Amniotic epithelial cell (primary cell): ENCODE results near the gene SH3GL2.
"Not testable (repeated sequence)": the region's sequence is repeated elsewhere in the genome, so short reads cannot be mapped to it uniquely, and the experiment has no call there.

Experiments
- DNase-seq: peaks from one replicate; pipeline ENCODE4 v3.0.0-alpha.2; 2010; ENCODE audit warnings: low read depth

Gene SH3GL2

DNA sequence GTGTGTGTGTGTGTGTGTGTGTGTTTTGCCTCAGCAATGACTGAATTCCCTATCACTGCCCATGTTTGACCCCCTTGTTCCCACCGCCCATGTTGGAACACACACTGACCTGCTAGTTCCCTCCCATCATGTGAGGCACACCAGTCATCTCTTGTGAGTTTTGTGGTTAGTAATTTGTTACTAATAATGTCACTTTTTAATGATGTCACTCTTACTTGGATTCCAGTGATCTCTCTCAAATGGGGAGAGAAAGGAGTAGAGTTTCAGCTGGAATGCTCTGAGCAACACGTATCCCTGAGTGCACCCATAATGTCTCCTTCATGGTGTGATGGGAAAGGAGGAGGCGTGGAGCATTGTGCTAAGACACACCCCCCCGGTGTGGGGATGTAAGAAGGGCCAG, 172.6 kb downstream of the SH3GL2 start:
- no peak for DNase-seq

DNA sequence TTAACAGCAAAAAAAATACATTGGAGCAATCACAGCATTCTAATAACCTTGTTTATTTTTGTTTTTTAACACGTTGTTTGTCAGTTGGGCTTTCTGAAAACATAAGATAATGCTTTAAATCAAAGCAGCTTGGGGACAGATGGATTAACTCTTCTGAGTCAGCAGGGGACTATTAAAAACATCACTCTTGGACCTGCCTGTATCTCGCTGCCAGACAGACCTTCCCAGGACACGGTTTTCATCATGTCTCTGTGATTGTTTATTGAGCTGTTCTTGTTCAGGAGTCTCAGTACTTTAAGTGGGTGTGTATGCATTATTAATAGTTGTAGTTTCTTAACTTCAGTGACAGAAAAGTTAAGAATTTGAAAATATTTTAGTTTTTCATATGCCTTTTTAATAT, 173.2 kb downstream of the SH3GL2 start:
- no peak for DNase-seq

DNA sequence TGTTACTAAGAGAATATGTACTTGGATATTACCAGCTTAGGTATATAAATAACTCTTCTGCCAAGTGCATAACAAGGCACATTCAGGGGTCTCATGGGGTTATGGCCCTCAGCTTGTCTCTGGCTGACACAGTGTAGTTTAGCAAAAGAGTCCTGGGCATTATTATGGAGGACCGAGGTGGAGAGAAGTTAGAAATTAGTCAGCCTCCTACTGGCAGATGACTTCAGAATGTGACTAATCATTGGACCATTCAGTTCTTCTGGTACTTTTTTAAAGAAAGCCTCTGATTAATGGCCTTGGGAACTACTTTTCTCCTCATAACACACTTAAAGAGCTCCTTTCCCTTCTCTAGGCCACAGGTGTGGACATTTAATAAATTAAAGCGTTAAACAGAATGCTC, 178.9 kb downstream of the SH3GL2 start:
- DNase-seq: no peak

DNA sequence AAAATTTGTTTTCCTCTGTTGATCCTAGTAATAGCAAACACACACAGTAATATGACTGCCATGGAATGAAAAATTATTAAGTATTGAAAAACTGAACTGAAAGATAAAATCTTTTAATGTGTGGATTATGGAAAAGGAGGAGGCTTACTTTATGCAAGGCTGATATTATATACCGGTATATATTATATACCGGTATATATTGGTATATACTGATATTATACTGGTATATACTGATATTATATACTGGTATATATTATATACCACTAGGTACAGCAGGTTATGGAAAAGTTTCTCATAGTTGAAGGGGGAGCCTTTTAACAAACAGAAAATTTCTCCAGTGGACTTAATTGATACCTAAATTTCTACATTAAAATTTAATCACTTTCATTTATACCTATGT, 181.4 kb downstream of the SH3GL2 start:
- DNase-seq: no peak

DNA sequence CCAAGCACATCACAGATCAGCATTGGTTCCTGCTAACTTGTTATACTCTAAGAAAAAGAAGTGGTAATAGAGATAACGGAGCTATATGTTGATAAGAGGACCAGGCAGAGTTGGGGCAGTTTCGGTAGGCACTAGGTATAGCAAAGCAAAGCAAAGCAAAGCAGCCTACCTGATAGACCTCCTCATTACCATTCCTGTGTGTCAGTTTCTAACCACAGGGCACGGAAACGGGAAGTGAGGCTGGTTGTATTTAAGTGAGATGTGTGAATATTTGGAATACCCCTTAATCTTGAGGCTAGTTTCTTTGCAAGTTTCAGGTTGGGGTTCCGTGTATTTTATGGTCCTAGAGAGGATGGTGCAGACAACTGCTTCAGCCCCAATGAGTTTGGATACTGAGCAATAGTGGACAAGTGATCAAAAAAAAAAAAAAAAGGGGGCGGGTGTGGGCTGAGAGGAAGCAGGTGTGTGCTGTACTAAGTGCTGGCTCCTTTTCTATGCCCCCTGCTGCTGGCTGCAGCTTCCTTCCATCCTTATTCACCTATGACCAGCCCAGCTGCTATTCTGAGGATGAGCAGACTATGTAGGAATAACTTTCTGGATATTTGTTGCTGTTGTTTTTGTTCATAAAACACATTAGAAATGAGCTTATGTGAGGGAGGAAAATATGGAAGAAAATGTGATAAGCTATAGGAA, 183.3 kb downstream of the SH3GL2 start:
- DNase-seq: no peak

DNA sequence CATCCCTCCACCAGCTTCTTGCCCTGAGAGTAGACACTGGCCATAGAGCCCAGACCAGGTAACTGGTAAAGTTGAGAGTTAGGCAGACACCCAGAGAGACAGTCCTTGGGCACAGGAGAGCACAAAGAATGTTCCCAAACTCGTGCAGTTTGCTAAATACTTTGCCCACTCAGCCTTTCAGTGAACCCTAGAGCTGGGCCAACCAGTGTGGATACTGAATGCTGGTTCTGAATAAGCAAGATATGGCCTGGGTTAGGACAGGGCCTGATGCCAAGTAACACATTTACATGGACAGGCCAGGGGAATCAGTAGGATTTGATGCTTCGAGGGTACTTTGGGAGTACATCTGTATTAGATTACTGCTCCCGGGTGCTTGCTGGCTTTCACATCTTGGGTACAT, 185.4 kb downstream of the SH3GL2 start:
- no peak for DNase-seq

DNA sequence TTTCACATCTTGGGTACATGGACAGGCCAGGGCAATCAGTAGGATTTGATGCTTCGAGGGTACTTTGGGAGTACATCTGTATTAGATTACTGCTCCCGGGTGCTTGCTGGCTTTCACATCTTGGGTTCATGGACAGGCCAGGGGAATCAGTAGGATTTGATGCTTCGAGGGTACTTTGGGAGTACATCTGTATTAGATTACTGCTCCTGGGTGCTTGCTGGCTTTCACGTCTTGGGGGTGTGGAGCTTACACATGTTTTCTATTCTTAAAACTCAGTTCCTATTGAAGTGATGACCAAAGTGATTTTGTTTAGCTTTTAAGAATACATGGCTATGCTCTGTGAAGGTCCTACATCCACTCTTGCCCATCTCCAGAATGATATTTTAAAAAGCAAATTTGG, 186.3 kb downstream of the SH3GL2 start:
- not testable (repeated sequence) for DNase-seq

DNA sequence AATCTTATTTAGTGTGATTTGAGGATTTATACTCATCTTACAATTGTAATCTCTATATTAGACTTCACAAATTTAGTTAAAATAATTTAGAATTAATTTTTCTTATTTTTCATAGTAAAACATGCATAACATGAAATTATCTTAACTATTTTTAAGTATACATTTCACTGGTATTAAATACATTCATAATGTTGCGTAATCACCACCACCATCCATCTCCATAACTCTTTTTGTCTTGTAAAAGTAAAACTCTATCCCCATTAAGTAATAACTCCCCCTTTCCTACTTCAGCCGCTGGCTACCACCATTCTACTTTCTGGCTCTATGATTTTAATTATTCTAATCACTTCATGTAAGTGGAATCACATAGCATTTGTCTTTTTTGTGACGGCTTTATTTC, 193.4 kb downstream of the SH3GL2 start:
- DNase-seq: no peak

DNA sequence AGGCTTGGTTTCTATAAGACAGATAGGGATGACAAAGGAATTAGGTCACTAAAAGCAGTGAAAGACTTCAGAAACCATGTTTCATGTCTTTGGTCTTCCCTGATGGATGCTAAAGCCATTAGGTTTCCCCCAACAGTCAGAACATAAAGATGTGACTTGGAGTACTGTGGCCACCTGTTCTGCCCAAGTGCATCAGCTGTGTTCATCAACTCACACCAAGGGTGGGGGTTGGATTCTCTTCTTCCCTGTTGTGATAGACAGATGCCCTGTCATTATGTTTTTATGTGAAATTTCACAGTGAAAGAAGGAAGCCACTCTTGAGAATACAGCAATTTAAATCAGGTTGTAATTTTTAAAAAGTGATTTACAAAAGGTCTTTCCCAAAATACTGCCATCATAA, 196.8 kb downstream of the SH3GL2 start:
- DNase-seq: no peak

DNA sequence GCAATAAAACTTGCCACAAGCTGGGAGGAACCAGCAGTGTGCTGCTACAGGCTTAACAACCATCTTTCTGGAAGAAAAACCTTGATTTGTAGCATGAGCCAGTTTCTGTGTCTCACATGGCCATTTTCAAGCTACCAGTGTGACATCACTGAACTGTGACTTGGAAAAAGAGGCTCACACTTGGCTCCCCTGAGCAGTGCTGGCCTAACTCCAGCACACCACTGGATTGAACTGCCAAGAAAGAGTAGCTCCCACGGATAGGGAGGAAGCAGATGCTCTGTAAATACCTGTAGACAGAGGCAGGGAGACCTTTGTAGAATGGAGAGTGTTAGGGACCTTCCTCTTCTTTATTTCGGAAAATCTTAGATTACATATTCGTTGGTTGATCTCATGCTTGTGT, 197.9 kb downstream of the SH3GL2 start:
- DNase-seq: no peak

DNA sequence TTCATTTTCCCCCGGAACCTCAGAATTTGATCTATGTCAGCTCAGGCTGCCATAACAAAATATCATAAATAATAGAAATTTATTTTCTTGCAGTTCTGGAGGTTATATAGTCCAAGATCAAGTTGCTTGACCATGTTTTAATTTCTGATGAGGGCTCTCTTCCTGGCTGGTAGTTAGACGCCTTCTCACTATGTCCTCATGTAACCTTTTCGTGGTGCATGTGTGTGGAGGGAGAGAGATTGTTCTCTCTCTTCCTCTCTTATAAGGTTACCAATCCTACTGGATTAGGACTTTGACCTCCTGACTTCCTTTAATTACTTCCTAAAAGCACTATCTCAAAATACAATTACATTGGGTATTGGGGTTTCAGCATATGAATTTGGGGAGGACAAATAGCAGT, 198.6 kb downstream of the SH3GL2 start:
- no peak for DNase-seq

DNA sequence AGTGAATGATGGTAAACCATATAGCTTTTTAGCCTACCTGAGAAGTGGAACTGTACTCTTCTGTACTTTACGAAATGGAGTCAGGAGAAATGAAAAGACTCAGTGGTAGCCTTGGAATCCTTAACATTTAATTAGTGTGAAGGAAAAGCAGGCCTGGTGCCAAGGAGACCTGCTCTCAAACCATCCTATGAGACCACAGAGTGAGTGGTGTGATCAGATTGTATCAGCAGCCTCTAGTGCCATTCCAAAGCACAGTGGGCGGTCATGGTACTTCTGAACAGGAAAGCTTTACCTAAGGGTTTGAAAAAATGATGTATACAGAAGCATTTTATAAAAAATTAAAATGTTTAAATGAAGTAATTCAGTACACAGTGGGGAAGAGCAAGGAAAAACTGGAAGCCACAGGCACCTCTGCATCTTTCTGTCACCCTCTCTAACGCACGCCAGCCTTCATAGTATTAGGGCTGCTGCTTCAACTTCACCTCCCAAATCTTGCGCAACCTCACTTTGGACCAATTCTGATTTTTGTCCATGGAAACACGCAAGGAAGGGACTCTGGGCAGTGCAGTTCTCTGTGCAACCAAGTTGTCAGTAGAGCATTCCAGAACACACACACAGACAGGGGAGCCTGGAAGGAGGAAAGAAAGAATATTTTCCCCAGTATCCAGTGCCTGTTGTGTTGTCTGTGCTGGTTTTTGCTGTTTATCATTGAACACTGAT, 203.7 kb downstream of the SH3GL2 start:
- DNase-seq: no peak

DNA sequence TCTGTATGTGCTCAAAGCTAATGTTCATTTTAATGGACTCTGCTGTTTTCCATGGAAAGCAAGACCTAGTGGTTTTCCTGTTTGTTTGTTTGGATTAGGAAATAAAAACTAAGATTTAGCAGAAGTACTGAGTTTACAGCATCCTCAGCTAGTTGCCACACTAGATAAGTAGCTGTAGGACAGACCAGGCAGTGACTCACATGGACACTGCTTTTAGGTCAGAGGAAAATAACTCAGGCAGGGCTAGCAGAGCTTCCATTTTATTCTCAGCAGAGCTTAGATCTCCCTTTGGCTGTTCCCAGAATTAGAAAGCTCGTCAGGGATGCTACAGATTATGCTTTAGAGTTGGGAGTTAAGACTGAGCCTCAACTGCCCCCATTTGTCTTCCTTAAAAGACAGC, 204.4 kb downstream of the SH3GL2 start:
- no peak for DNase-seq

DNA sequence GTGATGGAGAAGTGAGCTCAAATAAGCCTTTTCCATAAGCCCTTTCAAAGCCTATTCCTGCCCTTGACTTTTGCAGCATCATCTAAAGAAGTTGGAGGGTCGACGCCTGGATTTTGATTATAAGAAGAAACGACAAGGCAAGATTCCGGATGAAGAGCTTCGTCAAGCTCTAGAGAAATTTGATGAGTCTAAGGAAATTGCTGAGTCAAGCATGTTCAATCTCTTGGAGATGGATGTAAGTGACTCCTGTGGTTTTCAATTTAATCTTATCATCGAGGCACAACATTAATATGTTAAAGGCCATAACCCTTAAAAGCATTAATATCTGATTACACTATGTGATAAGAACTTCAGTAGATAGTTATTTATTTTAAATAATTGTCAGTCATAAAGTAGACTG, 210.4 kb downstream of the SH3GL2 start:
- DNase-seq: no peak

DNA sequence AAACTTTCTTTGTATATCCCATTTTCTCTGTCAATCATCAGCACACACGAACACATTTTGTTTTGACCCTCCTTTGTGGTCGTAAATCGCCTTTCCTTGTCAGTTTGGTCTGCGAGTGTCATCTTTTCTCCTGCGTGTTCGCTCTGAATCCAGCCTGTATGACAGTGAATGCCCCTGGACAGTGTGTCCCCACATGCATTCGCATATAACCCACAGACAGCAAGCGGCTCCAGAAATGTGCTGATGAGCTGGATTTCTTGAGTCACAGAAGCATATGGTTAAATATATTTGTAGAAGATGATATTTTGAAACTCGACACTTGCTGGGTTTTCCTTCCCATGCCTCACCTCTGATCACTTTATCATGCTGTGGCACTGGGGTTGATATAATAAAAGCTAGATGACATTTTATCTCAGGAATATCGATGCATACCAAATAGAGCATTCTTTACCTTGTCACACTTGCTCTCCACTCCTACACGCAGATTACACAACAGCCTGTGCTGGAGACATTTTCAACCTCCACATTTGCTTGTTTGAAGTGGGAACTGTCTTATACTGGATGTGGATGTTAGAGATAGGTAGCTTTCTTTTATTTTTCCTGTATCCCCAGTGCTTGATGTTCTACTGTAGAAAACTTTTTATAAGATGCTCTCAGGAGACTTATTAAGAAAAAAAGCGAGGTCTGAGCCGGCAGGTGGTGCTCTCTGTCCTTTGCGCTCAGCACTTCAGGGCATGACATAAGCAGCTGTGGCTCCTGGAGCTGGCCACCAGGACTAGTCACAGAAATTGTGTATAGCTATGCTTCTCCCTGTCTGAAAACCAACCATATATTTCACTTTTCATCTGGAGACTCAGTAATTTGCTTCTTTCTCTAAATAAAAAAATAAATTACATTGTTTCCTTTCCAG, 215.1 kb downstream of the SH3GL2 start:
- no peak for DNase-seq

DNA sequence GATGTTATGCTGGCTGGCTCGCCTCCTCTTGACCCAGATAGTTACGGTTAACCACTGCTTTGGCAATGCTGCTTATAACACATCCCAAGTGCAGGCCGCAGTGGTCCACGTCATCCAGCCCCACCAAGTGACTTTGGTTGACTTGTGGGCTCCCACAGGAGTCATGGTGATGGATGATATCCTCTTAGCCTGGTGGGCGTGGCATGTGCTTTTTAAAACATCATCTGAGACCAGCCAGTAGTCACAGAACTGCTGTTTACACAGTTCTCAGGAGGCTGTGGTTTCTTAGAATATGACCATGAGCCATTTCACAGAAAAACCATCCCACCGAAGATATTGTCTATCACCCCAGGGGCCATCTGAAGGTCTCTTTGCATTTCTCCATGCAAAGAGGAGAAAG, 216.9 kb downstream of the SH3GL2 start:
- DNase-seq: peak; percentile 12

DNA sequence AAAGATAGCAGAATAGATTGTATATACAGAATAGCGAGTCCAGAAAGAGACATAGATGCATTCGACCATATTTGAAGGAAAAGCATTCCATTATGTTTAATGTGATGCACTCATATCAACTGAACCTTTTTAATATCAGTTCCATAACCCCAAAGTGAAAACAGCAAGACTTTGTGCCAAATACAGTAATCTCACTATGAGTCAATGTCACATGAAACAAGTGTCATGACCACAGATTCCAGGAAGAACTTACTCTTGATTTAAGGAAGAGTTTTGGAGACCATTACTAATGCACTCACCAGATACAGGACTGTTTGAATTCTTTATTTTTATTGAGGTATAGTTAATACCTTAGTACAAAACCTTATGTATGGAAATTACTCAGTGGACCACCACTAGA, 220.5 kb downstream of the SH3GL2 start:
- DNase-seq: peak; percentile 17

DNA sequence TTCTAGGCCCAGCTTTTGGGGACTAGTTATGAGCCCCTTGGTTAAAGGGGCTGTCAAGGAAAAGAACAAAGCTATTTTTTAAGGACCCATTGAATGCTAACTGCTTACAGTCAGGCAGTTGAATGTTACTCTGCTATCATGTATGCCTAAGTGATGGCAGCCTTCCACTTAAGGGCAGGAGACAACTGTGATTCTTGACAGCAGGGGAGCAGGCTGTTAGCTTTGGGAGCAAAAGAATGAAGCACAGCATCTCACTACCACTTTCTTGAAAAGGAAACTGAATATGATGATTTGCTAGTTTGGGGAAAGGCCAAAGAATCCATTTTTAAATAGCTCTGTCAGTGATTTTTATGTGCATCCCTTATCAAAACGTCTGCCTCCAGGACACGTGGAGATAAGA, 221.6 kb downstream of the SH3GL2 start:
- DNase-seq: no peak

DNA sequence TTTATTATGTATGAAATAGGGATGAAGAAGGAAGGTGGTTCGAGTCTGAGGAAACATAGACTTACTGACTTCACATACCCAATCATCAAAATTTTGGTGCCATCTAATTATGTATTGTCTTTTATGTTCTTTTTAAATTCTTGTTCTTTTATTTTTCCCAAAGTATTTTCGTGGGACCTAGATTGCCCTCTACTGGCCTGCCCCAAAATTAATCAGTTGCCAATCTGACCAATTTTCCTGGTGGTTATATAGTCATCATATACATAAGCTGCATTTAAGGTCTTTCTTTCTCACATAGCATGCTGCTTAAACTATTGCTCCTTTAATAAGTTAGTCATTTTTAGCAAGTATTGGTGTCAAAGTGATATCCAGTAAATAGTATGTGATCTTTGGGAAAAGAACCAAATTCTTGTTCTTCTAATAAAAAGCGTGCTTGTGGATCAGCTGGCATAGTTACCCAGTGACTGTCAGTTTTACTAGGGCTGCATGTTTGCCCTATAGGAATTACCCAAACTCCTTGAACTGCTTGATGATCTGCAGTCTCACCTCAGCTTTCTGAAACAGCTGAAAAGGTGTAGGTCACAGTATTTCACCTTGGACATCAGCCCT, 223.5 kb downstream of the SH3GL2 start:
- DNase-seq: no peak

DNA sequence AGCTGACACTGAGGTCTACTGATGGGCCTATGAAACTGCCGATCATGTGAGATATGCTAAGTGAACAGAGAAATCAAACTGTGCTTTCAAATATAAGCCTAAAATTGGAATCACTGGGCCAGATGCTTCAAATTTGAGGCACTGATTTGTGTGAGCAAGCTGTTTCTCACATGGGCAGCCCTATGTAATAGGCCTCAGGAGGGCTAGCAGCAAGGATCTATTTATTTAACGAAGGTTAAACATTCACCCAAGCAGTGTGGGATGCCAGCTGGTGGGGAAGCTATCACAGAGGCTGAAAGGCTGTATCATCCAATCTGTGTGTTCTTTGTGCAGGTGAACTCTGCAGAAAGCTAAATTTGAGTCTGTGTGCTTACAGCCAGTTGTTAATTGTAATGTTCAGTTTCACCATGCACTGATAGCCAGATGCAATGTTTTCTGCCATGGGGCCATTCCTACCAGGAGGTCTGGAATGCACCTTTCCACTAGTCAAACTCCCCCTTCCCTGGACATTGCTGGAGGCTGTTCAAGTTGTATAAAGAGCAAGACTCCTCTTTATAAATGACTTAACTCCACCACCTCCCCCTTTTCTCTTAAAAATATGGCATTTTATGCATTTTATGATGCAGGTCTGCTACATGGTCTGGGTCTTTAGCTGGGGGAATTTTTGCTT, 228.9 kb downstream of the SH3GL2 start:
- DNase-seq: no peak

DNA sequence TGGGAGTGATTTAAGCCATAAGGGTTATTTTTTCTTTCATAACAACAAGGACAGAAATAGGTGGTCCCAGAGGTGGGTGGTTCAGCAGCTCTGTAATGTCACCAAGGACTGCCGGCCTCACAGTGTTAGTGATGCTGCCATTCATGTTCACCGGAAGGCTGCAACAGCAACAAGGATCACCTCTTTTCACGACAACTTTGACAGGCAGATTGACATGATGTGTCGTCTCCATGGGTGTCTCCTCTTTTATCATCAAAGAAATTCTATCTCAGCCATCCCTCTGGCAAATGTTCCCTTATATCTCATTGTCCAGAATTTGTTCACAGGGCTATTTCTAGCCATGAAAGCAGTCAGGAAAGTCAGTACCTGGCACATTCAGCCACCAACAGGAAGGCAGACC, 231.5 kb downstream of the SH3GL2 start:
- DNase-seq: no peak
